ENCODE data around the gene PDZD7.
"Not testable (repeated sequence)": the region's sequence is repeated elsewhere in the genome, so short reads cannot be mapped to it uniquely, and the experiment has no call there.

Gene PDZD7

GRCh38 chr10:101038484-101038883 is 7.6 kb upstream of the PDZD7 start:
- no peak for DNase-seq

- DNase-seq: no peak
These were observed 5.8 kb upstream of the PDZD7 start for GRCh38 chr10:101036726-101037125.

GRCh38 chr10:101035916-101036702 is 5.2 kb upstream of the PDZD7 start:
- DNase-seq: no peak

- DNase-seq: no peak
These were observed 4.4 kb upstream of the PDZD7 start for GRCh38 chr10:101035314-101035713.

GRCh38 chr10:101034404-101034803 is 3.5 kb upstream of the PDZD7 start:
- DNase-seq: not testable (repeated sequence)

GRCh38 chr10:101033276-101033675 is 2.3 kb upstream of the PDZD7 start:
- DNase-seq: no peak

GRCh38 chr10:101032637-101033224 is 1.8 kb upstream of the PDZD7 start:
- no peak for DNase-seq

- DNase-seq: peak; percentile 12 to 18
These were observed 1.1 kb upstream of the PDZD7 start for GRCh38 chr10:101031796-101032636.

- no peak for DNase-seq
These were observed 317 bp downstream of the PDZD7 start for GRCh38 chr10:101030496-101031127.

- DNase-seq: no peak
These were observed 1.2 kb downstream of the PDZD7 start for GRCh38 chr10:101029520-101030295.

GRCh38 chr10:101028446-101029337 is 2.2 kb downstream of the PDZD7 start:
- DNase-seq: no peak

GRCh38 chr10:101027106-101027720 is 3.7 kb downstream of the PDZD7 start:
- no peak for DNase-seq

GRCh38 chr10:101022967-101023705 is 7.8 kb downstream of the PDZD7 start:
- DNase-seq: no peak

GRCh38 chr10:101021692-101022251 is 9.2 kb downstream of the PDZD7 start:
- no peak for DNase-seq

GRCh38 chr10:101021239-101021638 is 9.7 kb downstream of the PDZD7 start:
- DNase-seq: no peak

GRCh38 chr10:101020427-101021075 is 10.4 kb downstream of the PDZD7 start:
- DNase-seq: no peak

GRCh38 chr10:101019440-101019703 is 11.6 kb downstream of the PDZD7 start:
- DNase-seq: no peak

- DNase-seq: peak; percentile 6 to 24
These were observed 12.1 kb downstream of the PDZD7 start for GRCh38 chr10:101018600-101019439.
